HL-60 (cell line): ENCODE results near the gene VPS35L.

Source experiments
- DNase-seq, 2 experiments: peaks; one replicate each; pipeline ENCODE4 v3.0.0-alpha.2; 2010 to 2020; ENCODE audit warnings: low read depth in 1 of 2, low spot score in 1 of 2
- H3K27ac ChIP-seq: fragments of 250-450 bp; sonication (Bioruptor Pico); replicated peaks from 2 replicates; pipeline ENCODE4 v1.5.1; 2020; ENCODE audit warnings: mild to moderate bottlenecking, moderate library complexity
- H3K27me3 ChIP-seq: fragments of 250-450 bp; sonication (Bioruptor Pico); 2 replicates; pipeline ENCODE4 v1.5.1; 2021; ENCODE audit warnings: mild to moderate bottlenecking, moderate library complexity; ENCODE audit not compliant: insufficient read depth, poor library complexity, severe bottlenecking
- H3K4me3 ChIP-seq: replicated peaks from 2 replicates; pipeline ENCODE4 v1.5.1; 2011; ENCODE audit warnings: mild to moderate bottlenecking, control low read depth, low read length; ENCODE audit not compliant: insufficient read depth
- CTCF ChIP-seq: IDR thresholded peaks from one replicate; pipeline ENCODE4 v1.5.1; 2011; ENCODE audit warnings: low read length, control low read depth, inconsistent platforms; ENCODE audit not compliant: insufficient read depth
- GABPA ChIP-seq: IDR thresholded peaks from 2 replicates; pipeline ENCODE4 v1.6.1; 2012; ENCODE audit warnings: low read depth
- POLR2AphosphoS5 ChIP-seq: IDR thresholded peaks from 2 replicates; pipeline ENCODE4 v1.6.1; 2012; ENCODE audit warnings: low read depth
- REST ChIP-seq: IDR thresholded peaks from 2 replicates; pipeline ENCODE4 v1.6.1; 2012; ENCODE audit warnings: low read depth; ENCODE audit not compliant: insufficient replicate concordance
- SPI1 ChIP-seq: IDR thresholded peaks from 2 replicates; pipeline ENCODE4 v1.6.1; 2012; ENCODE audit warnings: low read depth, mild to moderate bottlenecking, borderline replicate concordance

The VPS35L gene

GRCh38 chr16:19696328-19696727, 140.8 kb downstream of the VPS35L start:
- Histone ChIP-seq H3K27me3 (no peaks in the 10 kb centered on the region), H3K27ac (no peak overlapping the region), H3K4me3 (no peak overlapping the region)
- TF ChIP-seq GABPA (no peak), SPI1 (no peak), REST (no peak), CTCF (no peak), POLR2AphosphoS5 (no peak)
- DNase-seq = peak in 1 of 2 experiments; percentile 5

- no peak for TF ChIP-seq REST
- no peak for TF ChIP-seq POLR2AphosphoS5
- TF ChIP-seq SPI1 = no peak
- TF ChIP-seq CTCF = no peak
- no peak for TF ChIP-seq GABPA
- Histone ChIP-seq H3K4me3 (no peak overlapping the region), H3K27me3 (no peaks in the 10 kb centered on the region), H3K27ac (no peak overlapping the region)
- DNase-seq = no peak
Measured at GRCh38 chr16:19696961-19697360, 141.5 kb downstream of the VPS35L start.

GRCh38 chr16:19697756-19698318, 142.3 kb downstream of the VPS35L start:
- H3K27ac ChIP-seq = no peak overlapping the region
- H3K4me3 ChIP-seq = no peak overlapping the region
- TF ChIP-seq GABPA (no peak), SPI1 (no peak), POLR2AphosphoS5 (no peak; the same call in 1 of the 2 replicates), REST (no peak)
- no peak for DNase-seq
- H3K27me3 ChIP-seq = no peaks in the 10 kb centered on the region
